NCI-H774 (cell line): ENCODE results near the gene FST.

Experiments used
- DNase-seq: peaks from one replicate; lab custom pipeline; 2025; lab: John Stamatoyannopoulos, UW

The FST gene

GRCh38 chr5:53520813-53521212, 40.4 kb downstream of the FST start:
- DNase-seq, result no peak
